ENCODE measurements around the gene UMODL1. TPM values are rescaled to one million over a fixed set of nuclear protein-coding genes. Genes with fewer than 3 reads are reported as not detected.

The UMODL1 gene
- total RNA-seq, 1 experiment from 2014 or later: 0.18 TPM

DNA sequence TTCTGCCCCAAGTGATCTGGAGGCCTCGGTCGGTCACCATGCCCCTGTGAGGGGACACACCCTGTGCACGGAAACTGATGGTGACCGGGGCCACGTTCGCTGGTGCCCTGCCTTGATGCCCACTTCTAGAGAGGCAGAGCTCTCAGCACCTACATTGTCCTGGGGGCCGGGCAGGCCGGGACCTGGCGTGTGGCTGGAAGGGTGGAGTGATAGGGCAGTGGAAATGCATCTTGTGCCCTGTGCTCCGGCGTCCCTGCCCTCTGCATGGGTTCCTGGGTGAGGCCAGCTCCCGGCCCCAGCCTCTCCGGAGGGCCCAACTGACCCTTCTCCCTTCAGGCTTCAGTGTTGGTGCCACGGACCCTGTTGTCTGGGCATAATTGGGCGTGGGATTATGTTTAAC, 11.0 kb upstream of the UMODL1 start:
- TF ChIP-seq, protein P1, sequence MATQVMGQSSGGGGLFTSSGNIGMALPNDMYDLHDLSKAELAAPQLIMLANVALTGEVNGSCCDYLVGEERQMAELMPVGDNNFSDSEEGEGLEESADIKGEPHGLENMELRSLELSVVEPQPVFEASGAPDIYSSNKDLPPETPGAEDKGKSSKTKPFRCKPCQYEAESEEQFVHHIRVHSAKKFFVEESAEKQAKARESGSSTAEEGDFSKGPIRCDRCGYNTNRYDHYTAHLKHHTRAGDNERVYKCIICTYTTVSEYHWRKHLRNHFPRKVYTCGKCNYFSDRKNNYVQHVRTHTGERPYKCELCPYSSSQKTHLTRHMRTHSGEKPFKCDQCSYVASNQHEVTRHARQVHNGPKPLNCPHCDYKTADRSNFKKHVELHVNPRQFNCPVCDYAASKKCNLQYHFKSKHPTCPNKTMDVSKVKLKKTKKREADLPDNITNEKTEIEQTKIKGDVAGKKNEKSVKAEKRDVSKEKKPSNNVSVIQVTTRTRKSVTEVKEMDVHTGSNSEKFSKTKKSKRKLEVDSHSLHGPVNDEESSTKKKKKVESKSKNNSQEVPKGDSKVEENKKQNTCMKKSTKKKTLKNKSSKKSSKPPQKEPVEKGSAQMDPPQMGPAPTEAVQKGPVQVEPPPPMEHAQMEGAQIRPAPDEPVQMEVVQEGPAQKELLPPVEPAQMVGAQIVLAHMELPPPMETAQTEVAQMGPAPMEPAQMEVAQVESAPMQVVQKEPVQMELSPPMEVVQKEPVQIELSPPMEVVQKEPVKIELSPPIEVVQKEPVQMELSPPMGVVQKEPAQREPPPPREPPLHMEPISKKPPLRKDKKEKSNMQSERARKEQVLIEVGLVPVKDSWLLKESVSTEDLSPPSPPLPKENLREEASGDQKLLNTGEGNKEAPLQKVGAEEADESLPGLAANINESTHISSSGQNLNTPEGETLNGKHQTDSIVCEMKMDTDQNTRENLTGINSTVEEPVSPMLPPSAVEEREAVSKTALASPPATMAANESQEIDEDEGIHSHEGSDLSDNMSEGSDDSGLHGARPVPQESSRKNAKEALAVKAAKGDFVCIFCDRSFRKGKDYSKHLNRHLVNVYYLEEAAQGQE (IDR thresholded peaks at IDR 0.05; ENCODE audit: insufficient read depth in 1 of 2, low read depth in 2 of 2, low read length in 1 of 2): no peak
- TF ChIP-seq POLR2AphosphoS5 (IDR thresholded peaks at IDR 0.05; ENCODE audit: low read depth, low read length) (no peak), TCF7L2 (IDR thresholded peaks at IDR 0.05; ENCODE audit: low read depth, low read length) (no peak), SIN3A (IDR thresholded peaks at IDR 0.05; ENCODE audit: borderline replicate concordance, insufficient read depth, low read depth, low read length) (no peak)
- TF ChIP-seq, protein P2, sequence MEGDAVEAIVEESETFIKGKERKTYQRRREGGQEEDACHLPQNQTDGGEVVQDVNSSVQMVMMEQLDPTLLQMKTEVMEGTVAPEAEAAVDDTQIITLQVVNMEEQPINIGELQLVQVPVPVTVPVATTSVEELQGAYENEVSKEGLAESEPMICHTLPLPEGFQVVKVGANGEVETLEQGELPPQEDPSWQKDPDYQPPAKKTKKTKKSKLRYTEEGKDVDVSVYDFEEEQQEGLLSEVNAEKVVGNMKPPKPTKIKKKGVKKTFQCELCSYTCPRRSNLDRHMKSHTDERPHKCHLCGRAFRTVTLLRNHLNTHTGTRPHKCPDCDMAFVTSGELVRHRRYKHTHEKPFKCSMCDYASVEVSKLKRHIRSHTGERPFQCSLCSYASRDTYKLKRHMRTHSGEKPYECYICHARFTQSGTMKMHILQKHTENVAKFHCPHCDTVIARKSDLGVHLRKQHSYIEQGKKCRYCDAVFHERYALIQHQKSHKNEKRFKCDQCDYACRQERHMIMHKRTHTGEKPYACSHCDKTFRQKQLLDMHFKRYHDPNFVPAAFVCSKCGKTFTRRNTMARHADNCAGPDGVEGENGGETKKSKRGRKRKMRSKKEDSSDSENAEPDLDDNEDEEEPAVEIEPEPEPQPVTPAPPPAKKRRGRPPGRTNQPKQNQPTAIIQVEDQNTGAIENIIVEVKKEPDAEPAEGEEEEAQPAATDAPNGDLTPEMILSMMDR (IDR thresholded peaks at IDR 0.05): no peak
- no TSS peak for BruUV-seq (replicated peaks)
- Histone ChIP-seq H3K4me3 (ENCODE audit: low read depth in 2 of 2, low read length in 2 of 2) (no peak overlapping the region), H3K4me1 (ENCODE audit: control insufficient read depth, insufficient read depth, low read length) (no peaks in the 10 kb centered on the region; the same call in 1 of the 2 replicates), H3K27ac (ENCODE audit: low read length) (no peak overlapping the region), H3K36me3 (ENCODE audit: control insufficient read depth, insufficient read depth, low read length) (no peaks in the 10 kb centered on the region), H3K9me3 (ENCODE audit: control insufficient read depth, insufficient read depth, low read depth, low read length) (no peaks in the 10 kb centered on the region), H3K27me3 (ENCODE audit: control insufficient read depth, insufficient read depth, low read length) (no peaks in the 10 kb centered on the region)
- POLR2A ChIA-PET: no interaction called here
- intact Hi-C loops (cut with micrococcal nuclease; ENCODE audit: unreplicated experiment) (no loop called here), in situ Hi-C loops (cut with HindIII; ENCODE audit: low pct_unique_long_range_greater_than_20kb, low sequenced_read_pairs) (no loop called here)
- DNase-seq (ENCODE audit: low read depth, low spot score) (no peak), ATAC-seq (no peak)
- CTCF ChIA-PET: no interaction called here

DNA sequence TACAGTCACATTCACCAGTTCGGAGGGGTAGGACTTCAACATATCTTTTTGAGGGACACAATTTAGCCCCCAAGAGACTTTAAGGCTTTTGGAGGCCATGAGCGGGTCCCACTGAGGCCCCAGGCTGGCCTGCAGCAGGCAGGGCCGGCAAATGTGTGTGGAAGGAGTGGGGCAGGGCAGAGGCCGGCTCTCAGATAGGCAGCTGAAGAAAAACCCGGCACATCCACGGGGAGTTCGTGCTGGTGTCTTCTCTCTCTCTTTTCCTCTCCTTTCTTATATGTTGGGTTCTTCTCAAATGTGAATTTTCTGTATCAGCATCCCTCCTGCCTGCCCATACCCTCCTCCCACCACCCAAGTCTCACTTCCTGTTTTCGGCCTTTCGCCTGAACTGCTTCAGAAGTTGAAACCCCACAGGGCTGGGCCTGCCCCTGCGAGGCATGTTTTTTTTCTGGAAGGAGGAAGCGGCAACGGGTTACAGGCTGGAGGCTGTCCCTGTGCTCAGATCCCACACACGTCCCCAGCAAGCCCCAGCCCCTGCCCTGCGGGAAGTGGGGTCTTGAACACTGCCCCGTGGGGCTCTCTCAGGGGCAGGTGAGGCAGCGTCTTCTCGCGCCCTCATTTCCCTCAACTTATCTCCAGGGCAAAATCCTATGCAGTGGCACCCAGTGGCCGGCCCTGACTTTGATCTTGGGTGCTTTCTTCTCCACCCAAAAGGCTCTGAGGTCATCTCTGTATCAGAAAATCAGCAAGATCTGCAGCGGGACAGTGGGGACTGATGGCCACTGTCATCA, 9.7 kb upstream of the UMODL1 start:
- no peaks in the 10 kb centered on the region for H3K36me3 ChIP-seq (ENCODE audit: control insufficient read depth, insufficient read depth, low read length)
- BruUV-seq (replicated peaks): no TSS peak
- in situ Hi-C loops (cut with HindIII; ENCODE audit: low pct_unique_long_range_greater_than_20kb, low sequenced_read_pairs) (no loop called here), intact Hi-C loops (cut with micrococcal nuclease; ENCODE audit: unreplicated experiment) (no loop called here)
- TF ChIP-seq, protein P1 (IDR thresholded peaks at IDR 0.05; ENCODE audit: insufficient read depth in 1 of 2, low read depth in 2 of 2, low read length in 1 of 2): no peak
- TF ChIP-seq, protein P2 (IDR thresholded peaks at IDR 0.05): no peak
- TF ChIP-seq POLR2AphosphoS5 (IDR thresholded peaks at IDR 0.05; ENCODE audit: low read depth, low read length) (no peak), SIN3A (IDR thresholded peaks at IDR 0.05; ENCODE audit: borderline replicate concordance, insufficient read depth, low read depth, low read length) (no peak), TCF7L2 (IDR thresholded peaks at IDR 0.05; ENCODE audit: low read depth, low read length) (no peak)
- no peak for ATAC-seq
- no peak overlapping the region for H3K4me3 ChIP-seq (ENCODE audit: low read depth in 2 of 2, low read length in 2 of 2)
- no peak for DNase-seq (ENCODE audit: low read depth, low spot score)
- no peaks in the 10 kb centered on the region; the same call in 1 of the 2 replicates for H3K4me1 ChIP-seq (ENCODE audit: control insufficient read depth, insufficient read depth, low read length)
- CTCF ChIA-PET: no interaction called here
- H3K27ac ChIP-seq (ENCODE audit: low read length): no peak overlapping the region
- no peaks in the 10 kb centered on the region for H3K27me3 ChIP-seq (ENCODE audit: control insufficient read depth, insufficient read depth, low read length)
- POLR2A ChIA-PET: no interaction called here
- H3K9me3 ChIP-seq (ENCODE audit: control insufficient read depth, insufficient read depth, low read depth, low read length): no peaks in the 10 kb centered on the region
